Hepatocyte (in vitro differentiated cells): ENCODE results near the gene RANBP1. TPM values are rescaled to one million over a fixed set of nuclear protein-coding genes. Genes with fewer than 3 reads are reported as not detected.

Experiments used
- DNase-seq: peaks from one replicate; pipeline ENCODE4 v3.0.0-alpha.2; 2016; ENCODE audit warnings: low spot score
- H2AFZ ChIP-seq: fragments of 200-600 bp; sonication (generic); 2 replicates; pipeline ENCODE4 v1.6.0; 2016; ENCODE audit warnings: antibody characterized with exemption, mild to moderate bottlenecking
- H3K27ac ChIP-seq: fragments of 200-600 bp; sonication (generic); 2 replicates; pipeline ENCODE4 v1.5.1; 2016; ENCODE audit warnings: mild to moderate bottlenecking
- H3K27me3 ChIP-seq: fragments of 200-600 bp; sonication (generic); 2 replicates; pipeline ENCODE4 v1.6.1; 2016
- H3K36me3 ChIP-seq: fragments of 200-600 bp; sonication (generic); replicated peaks from 2 replicates; pipeline ENCODE4 v1.5.1; 2016; ENCODE audit warnings: low read depth; ENCODE audit not compliant: insufficient read depth
- H3K4me1 ChIP-seq: fragments of 200-600 bp; sonication (generic); 2 replicates; pipeline ENCODE4 v1.5.1; 2016; ENCODE audit warnings: mild to moderate bottlenecking, moderate library complexity; ENCODE audit not compliant: insufficient read depth
- H3K4me2 ChIP-seq: fragments of 200-600 bp; sonication (generic); 2 replicates; pipeline ENCODE4 v1.6.0; 2016
- H3K4me3 ChIP-seq: fragments of 200-600 bp; sonication (generic); 2 replicates; pipeline ENCODE4 v1.5.1; 2016; ENCODE audit warnings: mild to moderate bottlenecking
- H3K79me2 ChIP-seq: fragments of 200-600 bp; sonication (generic); 2 replicates; pipeline ENCODE4 v1.6.0; 2017; ENCODE audit warnings: mild to moderate bottlenecking
- H3K9me2 ChIP-seq: fragments of 200-600 bp; sonication (generic); replicated peaks from 2 replicates; pipeline ENCODE4 v1.6.0; 2017; ENCODE audit warnings: mild to moderate bottlenecking; ENCODE audit not compliant: insufficient read depth
- H3K9me3 ChIP-seq: fragments of 200-600 bp; sonication (generic); 2 replicates; pipeline ENCODE4 v1.5.1; 2016; ENCODE audit warnings: low read depth, mild to moderate bottlenecking
- H4K20me1 ChIP-seq: fragments of 200-600 bp; sonication (generic); 2 replicates; pipeline ENCODE4 v1.6.0; 2016; ENCODE audit warnings: mild to moderate bottlenecking; ENCODE audit not compliant: insufficient read depth, poor library complexity, severe bottlenecking
- CTCF ChIP-seq: fragments of 200-600 bp; sonication (generic); IDR thresholded peaks from 2 replicates; pipeline ENCODE4 v1.5.1; 2016; ENCODE audit warnings: antibody characterized with exemption, mild to moderate bottlenecking; ENCODE audit not compliant: poor library complexity
- EZH2 ChIP-seq: fragments of 200-600 bp; sonication (generic); IDR thresholded peaks from 2 replicates; pipeline ENCODE4 v1.6.1; 2016; ENCODE audit warnings: antibody characterized with exemption, mild to moderate bottlenecking, borderline replicate concordance
- EZH2phosphoT487 ChIP-seq: fragments of 200-600 bp; sonication (generic); IDR thresholded peaks from one replicate; pipeline ENCODE4 v1.6.1; 2018; ENCODE audit warnings: antibody characterized with exemption, mild to moderate bottlenecking, low read depth, moderate library complexity; ENCODE audit not compliant: unreplicated experiment, severe bottlenecking
- WGBS: methylation state at CpG from one replicate; pipeline ENCODE4 v1.1.6; 2016; ENCODE audit warnings: low lambda C conversion rate; ENCODE audit errors: missing lambda C conversion rate; 5-methylcytosine and 5-hydroxymethylcytosine counted together
- polyA plus RNA-seq: library from polyadenylated mRNA; unstranded; fragments of >200 nt; fragmentation: Nextera tagmentation; extraction: Ambion mirVana; gene quantifications from 2 replicates; pipeline ENCODE4 v1.2.1, GENCODE V29; 2016
- total RNA-seq: library from RNA; depleted of rRNA; stranded (reverse); fragments of >200 nt; gene quantifications from 2 replicates; pipeline ENCODE4 v1.2.3, GENCODE V29; 2014

Gene RANBP1
- total and polyA plus RNA-seq, 2 experiments from 2014 or later, result 189 to 227 TPM

GRCh38 chr22:20142711-20143621 lies 27.1 kb downstream of the RANBP1 start:
- H3K27me3 ChIP-seq, result no peaks in the 10 kb centered on the region
- no peak overlapping the region for H3K4me3 ChIP-seq
- no peak overlapping the region for H2AFZ ChIP-seq
- no peaks in the 10 kb centered on the region for H3K79me2 ChIP-seq
- DNase-seq, result no peak
- H3K36me3 ChIP-seq, result no peaks in the 10 kb centered on the region
- WGBS, result 98% methylated on average over 47 of the region's 65 CpGs
- no peaks in the 10 kb centered on the region for H3K4me1 ChIP-seq
- H3K9me2 ChIP-seq, result no peaks in the 10 kb centered on the region
- H4K20me1 ChIP-seq, result no peaks in the 10 kb centered on the region
- no peak overlapping the region for H3K4me2 ChIP-seq
- TF ChIP-seq EZH2, result no peak
- no peak for TF ChIP-seq CTCF
- no peak for TF ChIP-seq EZH2phosphoT487
- no peak overlapping the region for H3K27ac ChIP-seq
- no peaks in the 10 kb centered on the region for H3K9me3 ChIP-seq

- Histone ChIP-seq H3K27ac (no peak overlapping the region), H3K4me1 (no peaks in the 10 kb centered on the region), H3K9me2 (no peaks in the 10 kb centered on the region), H3K27me3 (no peaks in the 10 kb centered on the region), H3K4me3 (no peak overlapping the region), H4K20me1 (no peaks in the 10 kb centered on the region), H3K36me3 (no peaks in the 10 kb centered on the region), H3K4me2 (no peak overlapping the region), H3K9me3 (no peaks in the 10 kb centered on the region), H3K79me2 (no peaks in the 10 kb centered on the region), H2AFZ (no peak overlapping the region)
- no peak for DNase-seq
- WGBS, result 95% methylated on average over 19 of the region's 19 CpGs
- TF ChIP-seq EZH2, result no peak
- TF ChIP-seq CTCF, result no peak
- no peak for TF ChIP-seq EZH2phosphoT487
Observed at GRCh38 chr22:20143883-20144665, 28.2 kb downstream of the RANBP1 start.

GRCh38 chr22:20145206-20145831 lies 29.4 kb downstream of the RANBP1 start:
- Histone ChIP-seq H3K9me3 (no peaks in the 10 kb centered on the region), H3K9me2 (no peaks in the 10 kb centered on the region)
- WGBS, result 96% methylated on average over 10 of the region's 22 CpGs

More at GRCh38 chr22:20145206-20145831, 29.4 kb downstream of the RANBP1 start:
- Histone ChIP-seq H3K36me3 (no peaks in the 10 kb centered on the region), H3K4me3 (no peak overlapping the region), H2AFZ (no peak overlapping the region), H3K27ac (no peak overlapping the region), H3K4me2 (no peak overlapping the region), H3K27me3 (no peaks in the 10 kb centered on the region), H3K79me2 (no peaks in the 10 kb centered on the region), H3K4me1 (no peaks in the 10 kb centered on the region), H4K20me1 (no peaks in the 10 kb centered on the region)
- no peak for DNase-seq
- TF ChIP-seq EZH2phosphoT487, result no peak
- no peak for TF ChIP-seq CTCF
- no peak for TF ChIP-seq EZH2
